ENCODE data around the gene DLGAP4.
"Not testable (repeated sequence)": the region's sequence is repeated elsewhere in the genome, so short reads cannot be mapped to it uniquely, and the experiment has no call there.

Gene DLGAP4

GRCh38 chr20:36472637-36473090, 166.5 kb downstream of the DLGAP4 start:
- Histone ChIP-seq H3K4me1 (ENCODE audit: low read depth, poor library complexity, severe bottlenecking) (peaks cover 50% of the 10 kb centered on the region), H4K20me1 (ENCODE audit: insufficient read depth) (no peaks in the 10 kb centered on the region), H3K27me3 (ENCODE audit: insufficient read depth, low read depth) (no peaks in the 10 kb centered on the region), H2AFZ (ENCODE audit: low read depth) (no peak overlapping the region), H3K4me3 (IDR thresholded peaks at IDR 0.05; ENCODE audit: insufficient read depth, low read depth, low read length) (no peak overlapping the region), H3K9ac (no peak overlapping the region; the same call in 1 of the 2 replicates), H3K27ac (peak overlapping the region; percentile 14; the same call in 1 of the 2 replicates), H3K4me2 (peak overlapping the region; percentile 33; the same call in 1 of the 2 replicates), H3K36me3 (ENCODE audit: insufficient read depth) (no peaks in the 10 kb centered on the region), H3K79me2 (ENCODE audit: insufficient read depth, low read depth) (peaks cover 27% of the 10 kb centered on the region; the same call in 1 of the 2 replicates)
- TF ChIP-seq CTCF (conservative IDR thresholded peaks at IDR 0.05; ENCODE audit: low read depth, low read length): no peak

GRCh38 chr20:36473164-36473563, 167.0 kb downstream of the DLGAP4 start:
- Histone ChIP-seq H3K27me3 (ENCODE audit: insufficient read depth, low read depth) (no peaks in the 10 kb centered on the region), H3K9ac (no peak overlapping the region), H3K27ac (no peak overlapping the region), H3K36me3 (ENCODE audit: insufficient read depth) (no peaks in the 10 kb centered on the region), H4K20me1 (ENCODE audit: insufficient read depth) (no peaks in the 10 kb centered on the region), H3K4me3 (IDR thresholded peaks at IDR 0.05; ENCODE audit: insufficient read depth, low read depth, low read length) (no peak overlapping the region), H2AFZ (ENCODE audit: low read depth) (no peak overlapping the region), H3K4me2 (no peak overlapping the region; the same call in 1 of the 2 replicates), H3K4me1 (ENCODE audit: low read depth, poor library complexity, severe bottlenecking) (peaks cover 45% of the 10 kb centered on the region), H3K79me2 (ENCODE audit: insufficient read depth, low read depth) (peaks cover 24% of the 10 kb centered on the region; the same call in 1 of the 2 replicates)
- no peak for TF ChIP-seq CTCF (conservative IDR thresholded peaks at IDR 0.05; ENCODE audit: low read depth, low read length)

GRCh38 chr20:36474563-36474962, 168.4 kb downstream of the DLGAP4 start:
- H3K4me1 ChIP-seq (ENCODE audit: low read depth, poor library complexity, severe bottlenecking): peaks cover 35% of the 10 kb centered on the region
- no peaks in the 10 kb centered on the region for H3K36me3 ChIP-seq (ENCODE audit: insufficient read depth)
- peaks cover 12% of the 10 kb centered on the region; the same call in 1 of the 2 replicates for H3K79me2 ChIP-seq (ENCODE audit: insufficient read depth, low read depth)
- H3K4me2 ChIP-seq: no peak overlapping the region
- H3K27ac ChIP-seq: no peak overlapping the region
- no peak overlapping the region for H3K9ac ChIP-seq
- TF ChIP-seq CTCF (conservative IDR thresholded peaks at IDR 0.05; ENCODE audit: low read depth, low read length): no peak
- no peak overlapping the region for H2AFZ ChIP-seq (ENCODE audit: low read depth)
- no peaks in the 10 kb centered on the region for H4K20me1 ChIP-seq (ENCODE audit: insufficient read depth)
- no peaks in the 10 kb centered on the region for H3K27me3 ChIP-seq (ENCODE audit: insufficient read depth, low read depth)
- no peak overlapping the region for H3K4me3 ChIP-seq (IDR thresholded peaks at IDR 0.05; ENCODE audit: insufficient read depth, low read depth, low read length)

- not testable (repeated sequence) for H3K27ac ChIP-seq; H3K4me2 ChIP-seq; H4K20me1 ChIP-seq (ENCODE audit: insufficient read depth); H3K79me2 ChIP-seq (ENCODE audit: insufficient read depth, low read depth); H3K4me3 ChIP-seq (IDR thresholded peaks at IDR 0.05; ENCODE audit: insufficient read depth, low read depth, low read length); H3K27me3 ChIP-seq (ENCODE audit: insufficient read depth, low read depth); H3K36me3 ChIP-seq (ENCODE audit: insufficient read depth); H3K9ac ChIP-seq; H2AFZ ChIP-seq (ENCODE audit: low read depth)
- peaks cover 33% of the 10 kb centered on the region for H3K4me1 ChIP-seq (ENCODE audit: low read depth, poor library complexity, severe bottlenecking)
Measured at GRCh38 chr20:36475054-36475453, 168.9 kb downstream of the DLGAP4 start.

- Histone ChIP-seq H3K9ac (no peak overlapping the region), H3K4me2 (no peak overlapping the region), H3K36me3 (ENCODE audit: insufficient read depth) (no peaks in the 10 kb centered on the region), H3K27me3 (ENCODE audit: insufficient read depth, low read depth) (no peaks in the 10 kb centered on the region), H3K4me3 (IDR thresholded peaks at IDR 0.05; ENCODE audit: insufficient read depth, low read depth, low read length) (no peak overlapping the region), H2AFZ (ENCODE audit: low read depth) (no peak overlapping the region), H4K20me1 (ENCODE audit: insufficient read depth) (no peaks in the 10 kb centered on the region), H3K79me2 (ENCODE audit: insufficient read depth, low read depth) (no peaks in the 10 kb centered on the region), H3K4me1 (ENCODE audit: low read depth, poor library complexity, severe bottlenecking) (peaks cover 22% of the 10 kb centered on the region), H3K27ac (no peak overlapping the region)
- no peak for TF ChIP-seq CTCF (conservative IDR thresholded peaks at IDR 0.05; ENCODE audit: low read depth, low read length)
Measured at GRCh38 chr20:36477475-36477874, 171.3 kb downstream of the DLGAP4 start.
